GM23338 (cell line): ENCODE results near the gene APOLD1.

Experiments used
- CREB1 ChIP-seq: fragments of 250-450 bp; sonication (Bioruptor Pico); IDR thresholded peaks from 2 replicates; pipeline ENCODE4 v1.5.0; 2020; ENCODE audit warnings: low read depth, mild to moderate bottlenecking, moderate library complexity
- CTCF ChIP-seq, 2 experiments: fragments of 200-600 bp in 1 of 2; sonication (generic) in 1 of 2; conservative IDR thresholded peaks; 2 replicates each; pipeline versions ENCODE4 v1.5.1 to v1.6.1; 2016 to 2017; ENCODE audit warnings: antibody characterized with exemption in 2 of 2, low read depth in 2 of 2, mild to moderate bottlenecking in 2 of 2, moderate library complexity in 1 of 2
- ETS1 ChIP-seq: IDR thresholded peaks from 2 replicates; pipeline ENCODE4 v1.6.1; 2016; ENCODE audit warnings: antibody characterized with exemption
- EZH2 ChIP-seq: fragments of 200-600 bp; sonication (generic); IDR thresholded peaks from one replicate; pipeline ENCODE4 v1.8.0; 2017; ENCODE audit warnings: antibody characterized with exemption, mild to moderate bottlenecking, low read depth; ENCODE audit not compliant: unreplicated experiment
- EZH2phosphoT487 ChIP-seq: fragments of 200-600 bp; sonication (generic); IDR thresholded peaks from one replicate; pipeline ENCODE4 v1.8.1; 2018; ENCODE audit warnings: antibody characterized with exemption; ENCODE audit not compliant: unreplicated experiment
- JUNB ChIP-seq: IDR thresholded peaks from one replicate; pipeline ENCODE4 v1.6.1; 2016; ENCODE audit warnings: antibody characterized with exemption; ENCODE audit not compliant: unreplicated experiment
- NANOG ChIP-seq: IDR thresholded peaks from 2 replicates; pipeline ENCODE4 v1.6.1; 2016; ENCODE audit warnings: antibody characterized with exemption, borderline replicate concordance
- POLR2AphosphoS5 ChIP-seq: IDR thresholded peaks from 2 replicates; pipeline ENCODE4 v1.6.1; 2016; ENCODE audit warnings: antibody characterized with exemption, low read depth
- STAT1 ChIP-seq: IDR thresholded peaks from one replicate; pipeline ENCODE4 v1.6.1; 2016; ENCODE audit warnings: antibody characterized with exemption; ENCODE audit not compliant: unreplicated experiment
- ZNF114 ChIP-seq: fragments of 250-450 bp; sonication (Bioruptor Pico); IDR thresholded peaks from 2 replicates; pipeline ENCODE4 v1.5.0; 2020; ENCODE audit warnings: mild to moderate bottlenecking, moderate library complexity
- ZNF331 ChIP-seq: fragments of 250-450 bp; sonication (Bioruptor Pico); IDR thresholded peaks from 2 replicates; pipeline ENCODE4 v1.5.0; 2020; ENCODE audit warnings: low read depth, mild to moderate bottlenecking, moderate library complexity
- TF ChIP-seq, protein P1 (sequence below): IDR thresholded peaks from one replicate; pipeline ENCODE4 v1.6.1; 2018; ENCODE audit warnings: antibody characterized with exemption; ENCODE audit not compliant: unreplicated experiment
- TF ChIP-seq, protein P2 (sequence below): fragments of 250-450 bp; sonication (Bioruptor Pico); IDR thresholded peaks from 2 replicates; pipeline ENCODE4 v1.5.0; 2020; ENCODE audit warnings: mild to moderate bottlenecking, moderate library complexity

DNA sequence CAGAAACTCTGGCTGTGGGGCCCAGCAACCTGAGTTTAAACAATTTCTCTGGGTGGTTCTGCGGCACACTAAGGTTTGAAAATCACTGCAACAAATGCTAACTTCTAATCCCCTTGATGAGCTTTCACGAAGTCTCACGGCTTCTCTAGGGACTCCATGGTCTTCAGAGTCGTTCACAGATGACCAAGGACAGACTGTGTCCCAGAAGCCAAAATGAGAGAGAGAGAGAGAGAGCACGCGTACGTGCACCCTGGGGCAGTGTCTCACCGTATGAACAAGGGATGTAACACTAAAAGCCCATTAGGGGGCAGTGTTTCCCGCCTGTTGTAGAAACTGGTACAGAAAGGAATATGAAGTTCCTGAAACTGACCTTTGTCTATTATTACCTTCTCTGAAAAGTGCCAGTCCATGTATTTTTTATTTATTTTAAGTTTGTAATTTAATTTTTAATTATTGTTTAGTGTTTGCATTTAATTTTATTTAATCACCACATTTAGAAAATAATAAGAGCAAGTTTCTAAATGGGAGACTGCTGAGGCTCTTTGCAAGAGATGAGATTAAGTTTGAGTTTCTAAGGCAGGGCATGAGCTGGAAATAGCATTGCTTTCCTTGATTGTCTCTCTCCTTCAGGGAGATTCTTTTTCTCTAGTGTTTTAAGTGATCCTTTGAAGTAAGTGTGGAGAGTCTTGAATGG lies 3.4 kb downstream of the APOLD1 start:
- TF ChIP-seq POLR2AphosphoS5 (no peak), CTCF (conservative IDR thresholded peaks at IDR 0.05; ENCODE audit: low read depth in 2 of 2) (peak; percentile 71 to 72), EZH2 (no peak), EZH2phosphoT487 (no peak), ZNF331 (CRISPR knock-in tag) (no peak), ETS1 (no peak), ZNF114 (no peak), CREB1 (CRISPR knock-in tag) (no peak), STAT1 (no peak), JUNB (no peak), NANOG (no peak)
- TF ChIP-seq, protein P1, sequence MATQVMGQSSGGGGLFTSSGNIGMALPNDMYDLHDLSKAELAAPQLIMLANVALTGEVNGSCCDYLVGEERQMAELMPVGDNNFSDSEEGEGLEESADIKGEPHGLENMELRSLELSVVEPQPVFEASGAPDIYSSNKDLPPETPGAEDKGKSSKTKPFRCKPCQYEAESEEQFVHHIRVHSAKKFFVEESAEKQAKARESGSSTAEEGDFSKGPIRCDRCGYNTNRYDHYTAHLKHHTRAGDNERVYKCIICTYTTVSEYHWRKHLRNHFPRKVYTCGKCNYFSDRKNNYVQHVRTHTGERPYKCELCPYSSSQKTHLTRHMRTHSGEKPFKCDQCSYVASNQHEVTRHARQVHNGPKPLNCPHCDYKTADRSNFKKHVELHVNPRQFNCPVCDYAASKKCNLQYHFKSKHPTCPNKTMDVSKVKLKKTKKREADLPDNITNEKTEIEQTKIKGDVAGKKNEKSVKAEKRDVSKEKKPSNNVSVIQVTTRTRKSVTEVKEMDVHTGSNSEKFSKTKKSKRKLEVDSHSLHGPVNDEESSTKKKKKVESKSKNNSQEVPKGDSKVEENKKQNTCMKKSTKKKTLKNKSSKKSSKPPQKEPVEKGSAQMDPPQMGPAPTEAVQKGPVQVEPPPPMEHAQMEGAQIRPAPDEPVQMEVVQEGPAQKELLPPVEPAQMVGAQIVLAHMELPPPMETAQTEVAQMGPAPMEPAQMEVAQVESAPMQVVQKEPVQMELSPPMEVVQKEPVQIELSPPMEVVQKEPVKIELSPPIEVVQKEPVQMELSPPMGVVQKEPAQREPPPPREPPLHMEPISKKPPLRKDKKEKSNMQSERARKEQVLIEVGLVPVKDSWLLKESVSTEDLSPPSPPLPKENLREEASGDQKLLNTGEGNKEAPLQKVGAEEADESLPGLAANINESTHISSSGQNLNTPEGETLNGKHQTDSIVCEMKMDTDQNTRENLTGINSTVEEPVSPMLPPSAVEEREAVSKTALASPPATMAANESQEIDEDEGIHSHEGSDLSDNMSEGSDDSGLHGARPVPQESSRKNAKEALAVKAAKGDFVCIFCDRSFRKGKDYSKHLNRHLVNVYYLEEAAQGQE = no peak
- TF ChIP-seq, protein P2, sequence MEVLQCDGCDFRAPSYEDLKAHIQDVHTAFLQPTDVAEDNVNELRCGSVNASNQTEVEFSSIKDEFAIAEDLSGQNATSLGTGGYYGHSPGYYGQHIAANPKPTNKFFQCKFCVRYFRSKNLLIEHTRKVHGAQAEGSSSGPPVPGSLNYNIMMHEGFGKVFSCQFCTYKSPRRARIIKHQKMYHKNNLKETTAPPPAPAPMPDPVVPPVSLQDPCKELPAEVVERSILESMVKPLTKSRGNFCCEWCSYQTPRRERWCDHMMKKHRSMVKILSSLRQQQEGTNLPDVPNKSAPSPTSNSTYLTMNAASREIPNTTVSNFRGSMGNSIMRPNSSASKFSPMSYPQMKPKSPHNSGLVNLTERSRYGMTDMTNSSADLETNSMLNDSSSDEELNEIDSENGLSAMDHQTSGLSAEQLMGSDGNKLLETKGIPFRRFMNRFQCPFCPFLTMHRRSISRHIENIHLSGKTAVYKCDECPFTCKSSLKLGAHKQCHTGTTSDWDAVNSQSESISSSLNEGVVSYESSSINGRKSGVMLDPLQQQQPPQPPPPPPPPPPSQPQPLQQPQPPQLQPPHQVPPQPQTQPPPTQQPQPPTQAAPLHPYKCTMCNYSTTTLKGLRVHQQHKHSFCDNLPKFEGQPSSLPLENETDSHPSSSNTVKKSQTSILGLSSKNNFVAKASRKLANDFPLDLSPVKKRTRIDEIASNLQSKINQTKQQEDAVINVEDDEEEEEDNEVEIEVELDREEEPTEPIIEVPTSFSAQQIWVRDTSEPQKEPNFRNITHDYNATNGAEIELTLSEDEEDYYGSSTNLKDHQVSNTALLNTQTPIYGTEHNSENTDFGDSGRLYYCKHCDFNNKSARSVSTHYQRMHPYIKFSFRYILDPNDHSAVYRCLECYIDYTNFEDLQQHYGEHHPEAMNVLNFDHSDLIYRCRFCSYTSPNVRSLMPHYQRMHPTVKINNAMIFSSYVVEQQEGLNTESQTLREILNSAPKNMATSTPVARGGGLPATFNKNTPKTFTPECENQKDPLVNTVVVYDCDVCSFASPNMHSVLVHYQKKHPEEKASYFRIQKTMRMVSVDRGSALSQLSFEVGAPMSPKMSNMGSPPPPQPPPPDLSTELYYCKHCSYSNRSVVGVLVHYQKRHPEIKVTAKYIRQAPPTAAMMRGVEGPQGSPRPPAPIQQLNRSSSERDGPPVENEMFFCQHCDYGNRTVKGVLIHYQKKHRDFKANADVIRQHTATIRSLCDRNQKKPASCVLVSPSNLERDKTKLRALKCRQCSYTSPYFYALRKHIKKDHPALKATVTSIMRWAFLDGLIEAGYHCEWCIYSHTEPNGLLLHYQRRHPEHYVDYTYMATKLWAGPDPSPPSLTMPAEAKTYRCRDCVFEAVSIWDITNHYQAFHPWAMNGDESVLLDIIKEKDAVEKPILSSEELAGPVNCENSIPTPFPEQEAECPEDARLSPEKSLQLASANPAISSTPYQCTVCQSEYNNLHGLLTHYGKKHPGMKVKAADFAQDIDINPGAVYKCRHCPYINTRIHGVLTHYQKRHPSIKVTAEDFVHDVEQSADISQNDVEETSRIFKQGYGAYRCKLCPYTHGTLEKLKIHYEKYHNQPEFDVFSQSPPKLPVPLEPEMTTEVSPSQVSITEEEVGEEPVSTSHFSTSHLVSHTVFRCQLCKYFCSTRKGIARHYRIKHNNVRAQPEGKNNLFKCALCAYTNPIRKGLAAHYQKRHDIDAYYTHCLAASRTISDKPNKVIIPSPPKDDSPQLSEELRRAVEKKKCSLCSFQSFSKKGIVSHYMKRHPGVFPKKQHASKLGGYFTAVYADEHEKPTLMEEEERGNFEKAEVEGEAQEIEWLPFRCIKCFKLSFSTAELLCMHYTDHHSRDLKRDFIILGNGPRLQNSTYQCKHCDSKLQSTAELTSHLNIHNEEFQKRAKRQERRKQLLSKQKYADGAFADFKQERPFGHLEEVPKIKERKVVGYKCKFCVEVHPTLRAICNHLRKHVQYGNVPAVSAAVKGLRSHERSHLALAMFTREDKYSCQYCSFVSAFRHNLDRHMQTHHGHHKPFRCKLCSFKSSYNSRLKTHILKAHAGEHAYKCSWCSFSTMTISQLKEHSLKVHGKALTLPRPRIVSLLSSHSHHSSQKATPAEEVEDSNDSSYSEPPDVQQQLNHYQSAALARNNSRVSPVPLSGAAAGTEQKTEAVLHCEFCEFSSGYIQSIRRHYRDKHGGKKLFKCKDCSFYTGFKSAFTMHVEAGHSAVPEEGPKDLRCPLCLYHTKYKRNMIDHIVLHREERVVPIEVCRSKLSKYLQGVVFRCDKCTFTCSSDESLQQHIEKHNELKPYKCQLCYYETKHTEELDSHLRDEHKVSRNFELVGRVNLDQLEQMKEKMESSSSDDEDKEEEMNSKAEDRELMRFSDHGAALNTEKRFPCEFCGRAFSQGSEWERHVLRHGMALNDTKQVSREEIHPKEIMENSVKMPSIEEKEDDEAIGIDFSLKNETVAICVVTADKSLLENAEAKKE = no peak
